ENCODE measurements around the gene HDAC9. TPM values are rescaled to one million over a fixed set of nuclear protein-coding genes. Genes with fewer than 3 reads are reported as not detected.

HDAC9 gene
- total RNA-seq, 1 experiment from 2014 or later: 159 TPM

DNA sequence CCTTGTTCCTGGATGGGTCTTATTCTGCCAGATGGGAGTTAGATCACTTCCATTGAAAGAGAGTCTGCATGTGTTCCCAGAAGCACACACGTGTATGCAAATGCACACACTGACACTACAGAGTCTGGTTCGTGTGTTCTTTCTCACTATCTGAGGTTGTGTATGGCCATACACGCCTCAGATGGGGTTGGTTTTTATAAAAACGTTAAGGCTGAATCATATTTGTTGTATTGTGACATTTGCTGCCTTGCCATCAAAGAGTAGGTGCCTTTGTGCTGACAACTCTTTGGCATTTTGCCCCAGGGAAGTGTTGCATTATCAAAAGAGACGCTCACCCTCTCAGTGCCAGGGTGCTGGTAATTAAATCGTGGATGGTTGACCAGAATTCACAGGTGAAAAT lies 37.7 kb upstream of the HDAC9 start:
- Mint-ChIP-seq H3K36me3 (ENCODE audit: insufficient read depth, unreplicated experiment) (no peaks in the 10 kb centered on the region), H3K27me3 (ENCODE audit: unreplicated experiment) (no peaks in the 10 kb centered on the region), H3K4me3 (ENCODE audit: low read depth, unreplicated experiment) (peak overlapping the region; percentile 11), H3K9me3 (ENCODE audit: low read depth, unreplicated experiment) (no peaks in the 10 kb centered on the region), H3K27ac (ENCODE audit: unreplicated experiment) (peak overlapping the region; percentile 80), H3K4me1 (ENCODE audit: low read depth, unreplicated experiment) (peaks cover 31% of the 10 kb centered on the region)
- intact Hi-C loops (cut with micrococcal nuclease; ENCODE audit: unreplicated experiment): loop anchor here (2.0 kb wide), 3 partner anchors 23 to 39 kb away; no protein-coding TSS in a partner anchor
- CTCF ChIA-PET: interaction anchor here (1.2 to 1.6 kb wide), 4 partner anchors 14 to 444 kb away, joined by 4 to 6 read pairs (median 4); no protein-coding TSS in a partner anchor
- BruUV-seq (replicated peaks): no TSS peak
- peak; percentile 66 for DNase-seq
- TF ChIP-seq CTCF (IDR thresholded peaks at IDR 0.05; ENCODE audit: unreplicated experiment): no peak

- H3K9me3 Mint-ChIP-seq (ENCODE audit: low read depth, unreplicated experiment): no peaks in the 10 kb centered on the region
- no peaks in the 10 kb centered on the region for H3K36me3 Mint-ChIP-seq (ENCODE audit: insufficient read depth, unreplicated experiment)
- peak overlapping the region; percentile 51 for H3K4me3 Mint-ChIP-seq (ENCODE audit: low read depth, unreplicated experiment)
- CTCF ChIA-PET: interaction anchor here (0.9 to 1.6 kb wide), 8 partner anchors 13 to 445 kb away, joined by 3 to 10 read pairs (median 4); no protein-coding TSS in a partner anchor
- intact Hi-C loops (cut with micrococcal nuclease; ENCODE audit: unreplicated experiment): loop anchor here (2.0 kb wide), 3 partner anchors 22 to 38 kb away; no protein-coding TSS in a partner anchor
- no TSS peak for BruUV-seq (replicated peaks)
- DNase-seq: peak; percentile 71
- H3K27me3 Mint-ChIP-seq (ENCODE audit: unreplicated experiment): no peaks in the 10 kb centered on the region
- peaks cover 31% of the 10 kb centered on the region for H3K4me1 Mint-ChIP-seq (ENCODE audit: low read depth, unreplicated experiment)
- TF ChIP-seq CTCF (IDR thresholded peaks at IDR 0.05; ENCODE audit: unreplicated experiment): no peak
- peak overlapping the region; percentile 80 for H3K27ac Mint-ChIP-seq (ENCODE audit: unreplicated experiment)
These were observed 36.7 kb upstream of the HDAC9 start for GRCh38 chr7:18458830-18459229.

- peaks cover 31% of the 10 kb centered on the region for H3K4me1 Mint-ChIP-seq (ENCODE audit: low read depth, unreplicated experiment)
- intact Hi-C loops (cut with micrococcal nuclease; ENCODE audit: unreplicated experiment): loop anchor here (2.0 kb wide), 3 partner anchors 21 to 37 kb away; no protein-coding TSS in a partner anchor
- no peaks in the 10 kb centered on the region for H3K27me3 Mint-ChIP-seq (ENCODE audit: unreplicated experiment)
- no peak for DNase-seq
- no TSS peak for BruUV-seq (replicated peaks)
- H3K9me3 Mint-ChIP-seq (ENCODE audit: low read depth, unreplicated experiment): no peaks in the 10 kb centered on the region
- peak overlapping the region; percentile 51 for H3K4me3 Mint-ChIP-seq (ENCODE audit: low read depth, unreplicated experiment)
- H3K27ac Mint-ChIP-seq (ENCODE audit: unreplicated experiment): peak overlapping the region; percentile 80
- CTCF ChIA-PET: interaction anchor here (0.6 to 1.6 kb wide), 8 partner anchors 15 to 535 kb away, joined by 3 to 10 read pairs (median 4); no protein-coding TSS in a partner anchor
- TF ChIP-seq CTCF (IDR thresholded peaks at IDR 0.05; ENCODE audit: unreplicated experiment): no peak
- H3K36me3 Mint-ChIP-seq (ENCODE audit: insufficient read depth, unreplicated experiment): no peaks in the 10 kb centered on the region
These were observed 35.9 kb upstream of the HDAC9 start for GRCh38 chr7:18459484-18460245.

GRCh38 chr7:18461785-18462467 lies 33.6 kb upstream of the HDAC9 start:
- BruUV-seq (replicated peaks): no TSS peak
- DNase-seq: no peak
- H3K36me3 Mint-ChIP-seq (ENCODE audit: insufficient read depth, unreplicated experiment): no peaks in the 10 kb centered on the region
- CTCF ChIA-PET: no interaction called here
- no peak overlapping the region for H3K4me3 Mint-ChIP-seq (ENCODE audit: low read depth, unreplicated experiment)
- no peak overlapping the region for H3K27ac Mint-ChIP-seq (ENCODE audit: unreplicated experiment)
- peaks cover 33% of the 10 kb centered on the region for H3K4me1 Mint-ChIP-seq (ENCODE audit: low read depth, unreplicated experiment)
- no peaks in the 10 kb centered on the region for H3K27me3 Mint-ChIP-seq (ENCODE audit: unreplicated experiment)
- no peaks in the 10 kb centered on the region for H3K9me3 Mint-ChIP-seq (ENCODE audit: low read depth, unreplicated experiment)
- no peak for TF ChIP-seq CTCF (IDR thresholded peaks at IDR 0.05; ENCODE audit: unreplicated experiment)
- intact Hi-C loops (cut with micrococcal nuclease; ENCODE audit: unreplicated experiment): no loop called here

Data from Calu3 (cell line).